Suprapubic skin (tissue), 4 donors: Measurements from ENCODE around the gene RAB11A.

ENCODE experiments used
- EP300 ChIP-seq: sonication (generic); formaldehyde crosslinking; IDR thresholded peaks from one replicate; pipeline ENCODE4 v1.6.1; 2017; ENCODE audit warnings: antibody characterized with exemption
- POLR2AphosphoS5 ChIP-seq, 3 donors: sonication (generic); formaldehyde crosslinking; IDR thresholded peaks; one replicate each; pipeline ENCODE4 v1.6.1; 2017; ENCODE audit warnings: antibody characterized with exemption in 3 of 3
- TF ChIP-seq, protein P1 (sequence below), 2 donors: fragments of 200-600 bp in 1 of 2; fragments of 450-650 bp in 1 of 2; sonication (generic) in 1 of 2; IDR thresholded peaks; one replicate each; pipeline ENCODE4 v1.5.1; 2016 to 2019; ENCODE audit warnings: antibody characterized with exemption in 2 of 2, mild to moderate bottlenecking in 1 of 2, moderate library complexity in 1 of 2

GRCh38 chr15:65847989-65848388 lies 21.3 kb upstream of the RAB11A start:
- TF ChIP-seq EP300: no peak
- TF ChIP-seq, protein P1, sequence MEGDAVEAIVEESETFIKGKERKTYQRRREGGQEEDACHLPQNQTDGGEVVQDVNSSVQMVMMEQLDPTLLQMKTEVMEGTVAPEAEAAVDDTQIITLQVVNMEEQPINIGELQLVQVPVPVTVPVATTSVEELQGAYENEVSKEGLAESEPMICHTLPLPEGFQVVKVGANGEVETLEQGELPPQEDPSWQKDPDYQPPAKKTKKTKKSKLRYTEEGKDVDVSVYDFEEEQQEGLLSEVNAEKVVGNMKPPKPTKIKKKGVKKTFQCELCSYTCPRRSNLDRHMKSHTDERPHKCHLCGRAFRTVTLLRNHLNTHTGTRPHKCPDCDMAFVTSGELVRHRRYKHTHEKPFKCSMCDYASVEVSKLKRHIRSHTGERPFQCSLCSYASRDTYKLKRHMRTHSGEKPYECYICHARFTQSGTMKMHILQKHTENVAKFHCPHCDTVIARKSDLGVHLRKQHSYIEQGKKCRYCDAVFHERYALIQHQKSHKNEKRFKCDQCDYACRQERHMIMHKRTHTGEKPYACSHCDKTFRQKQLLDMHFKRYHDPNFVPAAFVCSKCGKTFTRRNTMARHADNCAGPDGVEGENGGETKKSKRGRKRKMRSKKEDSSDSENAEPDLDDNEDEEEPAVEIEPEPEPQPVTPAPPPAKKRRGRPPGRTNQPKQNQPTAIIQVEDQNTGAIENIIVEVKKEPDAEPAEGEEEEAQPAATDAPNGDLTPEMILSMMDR (IDR thresholded peaks at IDR 0.05): no peak
- TF ChIP-seq POLR2AphosphoS5 (IDR thresholded peaks at IDR 0.05): no peak
